ENCODE measurements around the gene SEMA3E.
"Not testable (repeated sequence)": the region's sequence is repeated elsewhere in the genome, so short reads cannot be mapped to it uniquely, and the experiment has no call there.

GRCh38 chr7:83459101-83459929 lies 189.6 kb downstream of the SEMA3E start:
- not testable (repeated sequence) for TF ChIP-seq CTCF (IDR thresholded peaks at IDR 0.05; ENCODE audit: insufficient read depth, low read length, poor library complexity, severe bottlenecking); EZH2phosphoT487 (conservative IDR thresholded peaks at IDR 0.05; ENCODE audit: low read length)
